Heart left ventricle (tissue), 13 donors: ENCODE data around the gene RNF112.
"Not testable (repeated sequence)": the region's sequence is repeated elsewhere in the genome, so short reads cannot be mapped to it uniquely, and the experiment has no call there.

Source experiments
- POLR2A ChIP-seq, 2 donors: fragments of 450-650 bp; IDR thresholded peaks; one replicate each; pipeline ENCODE4 v1.6.1; 2017; ENCODE audit warnings: antibody characterized with exemption in 2 of 2, mild to moderate bottlenecking in 2 of 2, moderate library complexity in 2 of 2
- TF ChIP-seq, protein P1 (sequence below), 12 donors: fragments of 200-600 bp; sonication (generic) in 4 of 12; IDR thresholded peaks; one replicate each; pipeline versions ENCODE4 v1.5.0 to v1.8.0; 2018 to 2022; ENCODE audit warnings: antibody characterized with exemption in 12 of 12, mild to moderate bottlenecking in 5 of 12
- donor health status: ischemic (EF 13 %, LVEDD 7.1; RV severe dilation, severe dysfunction).
- donor health status: DM: no; HTN: yes; CAD: no.
- donor health status: DM: no; HTN: no; CAD: no.
- donor health status: ischemic (EF 25% LVEDD 6.9; RV normal size, moderate dysfunction).
- donor health status: ischemic (EF 25% LVEDD 5.7; RV mildly dilated, moderate dysfunction).
- donor health status: ischemic (EF 35%, LVEDD 5.7; RV mildly dilated, moderate dysfunction).
- donor health status: nonischemic (EF 11% LVEDD 7.7; RV severe dilation, severe dysfunction).
- donor health status: DM: yes; HTN: yes; CAD: no.
- donor health status: PGD.
- donor health status: ischemic (EF 29% LVEDD 5.4; RV normal size, mild dysfunction).
- donor health status: nonischemic (EF 23%, LVEDD 6.1; RV moderate dilation, normal function).

GRCh38 chr17:19462456-19463035, 51.5 kb downstream of the RNF112 start:
- TF ChIP-seq, protein P1, sequence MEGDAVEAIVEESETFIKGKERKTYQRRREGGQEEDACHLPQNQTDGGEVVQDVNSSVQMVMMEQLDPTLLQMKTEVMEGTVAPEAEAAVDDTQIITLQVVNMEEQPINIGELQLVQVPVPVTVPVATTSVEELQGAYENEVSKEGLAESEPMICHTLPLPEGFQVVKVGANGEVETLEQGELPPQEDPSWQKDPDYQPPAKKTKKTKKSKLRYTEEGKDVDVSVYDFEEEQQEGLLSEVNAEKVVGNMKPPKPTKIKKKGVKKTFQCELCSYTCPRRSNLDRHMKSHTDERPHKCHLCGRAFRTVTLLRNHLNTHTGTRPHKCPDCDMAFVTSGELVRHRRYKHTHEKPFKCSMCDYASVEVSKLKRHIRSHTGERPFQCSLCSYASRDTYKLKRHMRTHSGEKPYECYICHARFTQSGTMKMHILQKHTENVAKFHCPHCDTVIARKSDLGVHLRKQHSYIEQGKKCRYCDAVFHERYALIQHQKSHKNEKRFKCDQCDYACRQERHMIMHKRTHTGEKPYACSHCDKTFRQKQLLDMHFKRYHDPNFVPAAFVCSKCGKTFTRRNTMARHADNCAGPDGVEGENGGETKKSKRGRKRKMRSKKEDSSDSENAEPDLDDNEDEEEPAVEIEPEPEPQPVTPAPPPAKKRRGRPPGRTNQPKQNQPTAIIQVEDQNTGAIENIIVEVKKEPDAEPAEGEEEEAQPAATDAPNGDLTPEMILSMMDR (IDR thresholded peaks at IDR 0.05) = not testable (repeated sequence)
- not testable (repeated sequence) for TF ChIP-seq POLR2A (IDR thresholded peaks at IDR 0.05)
